ENCODE results near the gene DLG5. TPM values are rescaled to one million over a fixed set of nuclear protein-coding genes. Genes with fewer than 3 reads are reported as not detected.

Gene DLG5
- total RNA-seq, 4 donors from 2014 or later: 45.4 to 92.4 (median 61.2) TPM

GRCh38 chr10:77746047-77746707 is 180.4 kb downstream of the DLG5 start:
- no peak overlapping the region for H3K27ac ChIP-seq
- no peaks in the 10 kb centered on the region for H3K27me3 ChIP-seq
- H3K36me3 ChIP-seq: no peaks in the 10 kb centered on the region
- H3K4me1 ChIP-seq: no peaks in the 10 kb centered on the region
- WGBS, 2 donors: 85 to 86% methylated on average over 13 of the region's 13 CpGs
- intact Hi-C loops (cut with DNase I): no loop called here
- TF ChIP-seq CTCF (IDR thresholded peaks at IDR 0.05): no peak
- no peak for TF ChIP-seq POLR2A (IDR thresholded peaks at IDR 0.05)
- H3K9me3 ChIP-seq: no peaks in the 10 kb centered on the region
- no peak for DNase-seq
- no peak overlapping the region for H3K4me3 ChIP-seq (replicated peaks in 1 of 3)

GRCh38 chr10:77744245-77744644 is 182.3 kb downstream of the DLG5 start:
- H3K4me3 ChIP-seq (replicated peaks in 1 of 3): no peak overlapping the region
- WGBS, 2 donors: 76 to 98% methylated on average over 4 of the region's 4 CpGs
- H3K27me3 ChIP-seq: no peaks in the 10 kb centered on the region
- intact Hi-C loops (cut with DNase I): no loop called here
- no peaks in the 10 kb centered on the region for H3K36me3 ChIP-seq
- H3K27ac ChIP-seq: no peak overlapping the region
- no peak for TF ChIP-seq CTCF (IDR thresholded peaks at IDR 0.05)
- TF ChIP-seq POLR2A (IDR thresholded peaks at IDR 0.05): no peak
- no peaks in the 10 kb centered on the region for H3K9me3 ChIP-seq
- no peak for DNase-seq
- no peaks in the 10 kb centered on the region for H3K4me1 ChIP-seq

GRCh38 chr10:77742172-77742571 is 184.4 kb downstream of the DLG5 start:
- H3K4me3 ChIP-seq (replicated peaks in 1 of 3): no peak overlapping the region
- intact Hi-C loops (cut with DNase I): no loop called here
- H3K4me1 ChIP-seq: no peaks in the 10 kb centered on the region
- no peaks in the 10 kb centered on the region for H3K36me3 ChIP-seq
- DNase-seq: no peak
- H3K9me3 ChIP-seq: no peaks in the 10 kb centered on the region
- no peaks in the 10 kb centered on the region for H3K27me3 ChIP-seq
- no peak overlapping the region for H3K27ac ChIP-seq
- TF ChIP-seq CTCF (IDR thresholded peaks at IDR 0.05) (no peak), POLR2A (IDR thresholded peaks at IDR 0.05) (no peak)
- WGBS, 2 donors: 93% methylated on average over 5 of the region's 5 CpGs

- H3K27ac ChIP-seq: no peak overlapping the region
Observed at GRCh38 chr10:77741746-77742145, 184.8 kb downstream of the DLG5 start.

More at GRCh38 chr10:77741746-77742145, 184.8 kb downstream of the DLG5 start:
- DNase-seq: no peak
- 93 to 97% methylated on average over 2 of the region's 2 CpGs for WGBS, 2 donors
- H3K9me3 ChIP-seq: no peaks in the 10 kb centered on the region
- H3K4me3 ChIP-seq (replicated peaks in 1 of 3): no peak overlapping the region
- intact Hi-C loops (cut with DNase I): no loop called here
- H3K4me1 ChIP-seq: no peaks in the 10 kb centered on the region
- TF ChIP-seq POLR2A (IDR thresholded peaks at IDR 0.05) (no peak), CTCF (IDR thresholded peaks at IDR 0.05) (no peak)
- no peaks in the 10 kb centered on the region for H3K27me3 ChIP-seq
- no peaks in the 10 kb centered on the region for H3K36me3 ChIP-seq

Small RNA genes within 50 kb of the gene (small RNA-seq; reads per million reads assigned to genes)
- gene RF00017 (not detected), gene RN7SL284P (not detected), gene RNU6-1266P (not detected)

Other genes with a start within 250 kb of the DLG5 start
- gene POLR3A, start 102.8 kb upstream of the DLG5 start, total RNA-seq: 10 to 100 TPM; 14.5 to 21.5 (median 16.6) TPM
- gene RPS24, start 107.1 kb upstream of the DLG5 start, total RNA-seq: 1,000 to 10,000 TPM; 1,742 to 3,992 (median 2,045) TPM

Data from thyroid gland (tissue), 4 donors.